Breast epithelium (tissue), 3 donors: ENCODE measurements around the gene ARSH.

ENCODE experiments used
- CTCF ChIP-seq, 3 donors: fragments of 450-650 bp; IDR thresholded peaks; one replicate each; pipeline ENCODE4 v1.5.1; 2016 to 2017; ENCODE audit warnings: antibody characterized with exemption in 3 of 3, mild to moderate bottlenecking in 3 of 3, moderate library complexity in 3 of 3
- POLR2A ChIP-seq: fragments of 450-650 bp; IDR thresholded peaks from one replicate; pipeline ENCODE4 v1.6.1; 2016; ENCODE audit warnings: antibody characterized with exemption, mild to moderate bottlenecking, moderate library complexity
- POLR2AphosphoS5 ChIP-seq, 3 donors: sonication (generic); formaldehyde crosslinking; IDR thresholded peaks; one replicate each; pipeline ENCODE4 v1.6.1; 2017; ENCODE audit warnings: antibody characterized with exemption in 3 of 3

DNA sequence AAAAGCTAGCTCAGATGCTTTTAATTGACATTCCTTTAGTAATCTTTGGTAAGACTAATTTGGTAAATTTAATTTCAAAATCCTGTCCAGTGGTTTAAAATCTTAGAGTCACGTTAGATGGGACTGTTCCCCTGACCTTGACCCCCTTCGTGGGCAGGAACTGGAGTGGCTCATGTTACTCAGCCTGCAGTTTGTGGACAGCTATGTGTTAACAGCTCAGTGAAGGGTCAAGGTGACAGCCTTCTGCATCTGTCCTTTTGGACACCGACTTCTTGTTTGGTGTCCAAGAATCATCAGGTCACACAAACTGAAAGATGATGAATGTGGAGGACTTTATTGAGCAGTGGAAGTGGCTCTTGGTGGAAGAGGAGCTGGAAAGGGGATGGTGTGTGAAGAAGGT lies 37.9 kb downstream of the ARSH start:
- TF ChIP-seq CTCF (IDR thresholded peaks at IDR 0.05) (no peak), POLR2A (no peak), POLR2AphosphoS5 (IDR thresholded peaks at IDR 0.05) (no peak)
